ENCODE data around the gene ITGAE. TPM values are rescaled to one million over a fixed set of nuclear protein-coding genes. Genes with fewer than 3 reads are reported as not detected.

ITGAE gene
- total RNA-seq: 34.0 and 35.7 TPM in 2 replicates

GRCh38 chr17:3800362-3801271 is at the start of gene ITGAE:
ITGAE (minus strand) TSS chr17:3801188; CDS start chr17:3801144, 44 bp downstream.

GRCh38 chr17:3845621-3846436 is 44.8 kb upstream of the ITGAE start, which contains the start of gene NCBP3:
NCBP3 (minus strand) TSS chr17:3846246; CDS start chr17:3846223, 23 bp downstream.

GRCh38 chr17:3723556-3724377 is 77.2 kb downstream of the ITGAE start, which contains the start of gene HASPIN:
HASPIN (plus strand) TSS chr17:3723903; CDS start chr17:3723936, 33 bp downstream.

GRCh38 chr17:3695723-3696411 is 105.1 kb downstream of the ITGAE start, which contains the start of gene P2RX5:
P2RX5 (minus strand) TSS chr17:3696155; CDS start chr17:3696005, 150 bp downstream.

GRCh38 chr17:3668279-3669084 is 132.5 kb downstream of the ITGAE start, which contains the start of the genes EMC6 and TAX1BP3:
EMC6 (plus strand) TSS chr17:3668812; CDS start chr17:3669147, 335 bp downstream.
TAX1BP3 (minus strand) TSS chr17:3668578; CDS start chr17:3668526, 52 bp downstream.

Other genes with a start within 250 kb of the ITGAE start
- not detected in 2 replicates for gene TRPV3, start 243.4 kb downstream of the ITGAE start, total RNA-seq
- gene TRPV1, start 191.8 kb downstream of the ITGAE start, total RNA-seq: 0.27 and 0.59 TPM in 2 replicates
- gene SHPK, start 164.9 kb downstream of the ITGAE start, total RNA-seq: 20.5 and 24.3 TPM in 2 replicates
- gene CTNS, start 164.4 kb downstream of the ITGAE start, total RNA-seq: 36.9 and 54.7 TPM in 2 replicates
- 452 and 507 TPM in 2 replicates for gene TAX1BP3, start 132.6 kb downstream of the ITGAE start, total RNA-seq
- gene EMC6, start 132.4 kb downstream of the ITGAE start, total RNA-seq: 16.7 and 30.0 TPM in 2 replicates
- gene P2RX5, start 105.0 kb downstream of the ITGAE start, total RNA-seq: 3.9 and 6.0 TPM in 2 replicates
- 9.4 and 10.9 TPM in 2 replicates for gene HASPIN, start 77.3 kb downstream of the ITGAE start, total RNA-seq
- gene NCBP3, start 45.1 kb upstream of the ITGAE start, total RNA-seq: 14.2 and 14.5 TPM in 2 replicates
- gene CAMKK1, start 91.9 kb upstream of the ITGAE start, total RNA-seq: 3.2 and 3.3 TPM in 2 replicates
- gene P2RX1, start 115.3 kb upstream of the ITGAE start, total RNA-seq: not detected in 2 replicates
- gene ATP2A3, start 163.2 kb upstream of the ITGAE start, total RNA-seq: 0.49 and 0.53 TPM in 2 replicates

Measured in mammary microvascular endothelial cell (primary cell).